HEK293 (cell line): ENCODE measurements around the gene CLDN6.

Experiments used
- CTCF ChIP-seq: fragments of 450-650 bp; formaldehyde crosslinking; IDR thresholded peaks from 2 replicates; pipeline ENCODE4 v1.5.1; 2016; ENCODE audit warnings: missing biosample characterization, missing genetic modification characterization
- HOXA7 ChIP-seq: sonication (generic); formaldehyde crosslinking; IDR thresholded peaks from 2 replicates; pipeline ENCODE4 v1.8.1; 2022; ENCODE audit warnings: missing genetic modification reagents, borderline replicate concordance
- KLF9 ChIP-seq: fragments of 450-650 bp; formaldehyde crosslinking; IDR thresholded peaks from 2 replicates; pipeline ENCODE4 v1.5.1; 2016; ENCODE audit warnings: missing biosample characterization, missing genetic modification characterization, low read depth
- YY1 ChIP-seq: fragments of 450-650 bp; formaldehyde crosslinking; IDR thresholded peaks from 2 replicates; pipeline ENCODE4 v1.5.1; 2018; ENCODE audit warnings: missing biosample characterization, missing genetic modification characterization
- ZBTB6 ChIP-seq: fragments of 450-650 bp; formaldehyde crosslinking; IDR thresholded peaks from 2 replicates; pipeline ENCODE4 v1.5.1; 2017; ENCODE audit warnings: missing biosample characterization, missing genetic modification characterization
- ZNF10 ChIP-seq: fragments of 450-650 bp; formaldehyde crosslinking; IDR thresholded peaks from 2 replicates; pipeline ENCODE4 v1.5.1; 2017; ENCODE audit warnings: missing biosample characterization, missing genetic modification characterization
- ZNF138 ChIP-seq: fragments of 450-650 bp; formaldehyde crosslinking; IDR thresholded peaks from 2 replicates; pipeline ENCODE4 v1.5.1; 2016; ENCODE audit warnings: missing biosample characterization, missing genetic modification characterization, borderline replicate concordance
- ZNF146 ChIP-seq: fragments of 450-650 bp; formaldehyde crosslinking; IDR thresholded peaks from 2 replicates; pipeline ENCODE4 v1.5.1; 2016; ENCODE audit warnings: missing biosample characterization, missing genetic modification characterization
- ZNF501 ChIP-seq: fragments of 450-650 bp; formaldehyde crosslinking; IDR thresholded peaks from 2 replicates; pipeline ENCODE4 v1.5.1; 2016; ENCODE audit warnings: missing biosample characterization, missing genetic modification characterization
- ZNF677 ChIP-seq: fragments of 450-650 bp; IDR thresholded peaks from 2 replicates; pipeline ENCODE4 v1.5.0; 2018; ENCODE audit warnings: missing biosample characterization, mild to moderate bottlenecking, missing genetic modification characterization, moderate library complexity

- TF ChIP-seq ZNF501 (tag by site-specific recombination), result no peak
- no peak for TF ChIP-seq ZBTB6 (tag by site-specific recombination)
- TF ChIP-seq HOXA7 (CRISPR knock-in tag), result no peak
- no peak for TF ChIP-seq CTCF (tag by site-specific recombination)
- no peak for TF ChIP-seq ZNF146 (tag by site-specific recombination)
- TF ChIP-seq KLF9 (tag by site-specific recombination), result no peak
- TF ChIP-seq YY1 (tag by site-specific recombination), result no peak
- TF ChIP-seq ZNF10 (tag by site-specific recombination), result no peak
- TF ChIP-seq ZNF138 (tag by site-specific recombination), result no peak
- no peak for TF ChIP-seq ZNF677 (tag by site-specific recombination)
Measured at GRCh38 chr16:2985462-2985861, 32.5 kb downstream of the CLDN6 start.
